HUES64 (cell line): Measurements from ENCODE around the gene VPS8.
"Not testable (repeated sequence)": the region's sequence is repeated elsewhere in the genome, so short reads cannot be mapped to it uniquely, and the experiment has no call there.

ENCODE experiments used
- H3K27ac ChIP-seq: 2 replicates; pipeline ENCODE4 v1.7.0; 2013; ENCODE audit warnings: low read depth, low read length, inconsistent platforms
- H3K27me3 ChIP-seq: 2 replicates; pipeline ENCODE4 v1.6.1; 2013; ENCODE audit warnings: mild to moderate bottlenecking, low read length; ENCODE audit not compliant: insufficient read depth
- H3K36me3 ChIP-seq: 2 replicates; pipeline ENCODE4 v1.6.1; 2013; ENCODE audit warnings: mild to moderate bottlenecking, low read length; ENCODE audit not compliant: insufficient read depth
- H3K4me1 ChIP-seq: 2 replicates; pipeline ENCODE4 v1.6.1; 2013; ENCODE audit warnings: mild to moderate bottlenecking, low read length, moderate library complexity; ENCODE audit not compliant: insufficient read depth
- H3K4me3 ChIP-seq: 2 replicates; pipeline ENCODE4 v1.5.1; 2013; ENCODE audit warnings: mild to moderate bottlenecking, low read length, moderate library complexity
- H3K9ac ChIP-seq: 2 replicates; pipeline ENCODE4 v1.6.1; 2013; ENCODE audit warnings: mild to moderate bottlenecking, low read depth, low read length
- H3K9me3 ChIP-seq: 2 replicates; pipeline ENCODE4 v1.6.1; 2013; ENCODE audit warnings: low read depth, low read length; ENCODE audit not compliant: insufficient read depth
- WGBS: fragments of 150-250, 120-280 bp; methylation state at CpG from one replicate; pipeline ENCODE4 v1.1.7; 2013; ENCODE audit warnings: missing lambda C conversion rate; 5-methylcytosine and 5-hydroxymethylcytosine counted together

Gene VPS8

GRCh38 chr3:184932777-184933176, 120.8 kb downstream of the VPS8 start:
- H3K36me3 ChIP-seq, result peaks cover 21% of the 10 kb centered on the region
- no peaks in the 10 kb centered on the region for H3K9me3 ChIP-seq
- H3K4me1 ChIP-seq, result no peaks in the 10 kb centered on the region; the same call in 1 of the 2 replicates
- no peak overlapping the region for H3K9ac ChIP-seq
- 91% methylated on average over 1 of the region's 1 CpG for WGBS
- no peak overlapping the region for H3K27ac ChIP-seq
- no peaks in the 10 kb centered on the region for H3K27me3 ChIP-seq
- H3K4me3 ChIP-seq, result no peak overlapping the region

- 90% methylated on average over 4 of the region's 4 CpGs for WGBS
- Histone ChIP-seq H3K4me3 (no peak overlapping the region), H3K9ac (no peak overlapping the region), H3K27ac (no peak overlapping the region), H3K36me3 (0 out of 2 replicates have a peak, but pooled peaks cover 4% of the 10 kb centered on the region), H3K4me1 (peaks cover 7% of the 10 kb centered on the region), H3K27me3 (no peaks in the 10 kb centered on the region), H3K9me3 (no peaks in the 10 kb centered on the region)
Measured at GRCh38 chr3:184937611-184938010, 125.6 kb downstream of the VPS8 start.

GRCh38 chr3:184941408-184941807, 129.4 kb downstream of the VPS8 start:
- Histone ChIP-seq H3K4me3 (no peak overlapping the region), H3K9me3 (no peaks in the 10 kb centered on the region), H3K9ac (no peak overlapping the region), H3K4me1 (peaks cover 16% of the 10 kb centered on the region), H3K36me3 (no peaks in the 10 kb centered on the region), H3K27me3 (no peaks in the 10 kb centered on the region), H3K27ac (no peak overlapping the region)
- 67% methylated on average over 1 of the region's 2 CpGs for WGBS

GRCh38 chr3:184942735-184943134, 130.8 kb downstream of the VPS8 start:
- Histone ChIP-seq H3K4me1 (peaks cover 16% of the 10 kb centered on the region), H3K4me3 (no peak overlapping the region), H3K9me3 (no peaks in the 10 kb centered on the region), H3K9ac (no peak overlapping the region), H3K27ac (no peak overlapping the region), H3K27me3 (no peaks in the 10 kb centered on the region), H3K36me3 (no peaks in the 10 kb centered on the region)
- 100% methylated on average over 3 of the region's 3 CpGs for WGBS

- 65% methylated on average over 3 of the region's 3 CpGs for WGBS
- Histone ChIP-seq H3K27ac (no peak overlapping the region), H3K9ac (no peak overlapping the region), H3K4me3 (no peak overlapping the region), H3K36me3 (no peaks in the 10 kb centered on the region), H3K9me3 (no peaks in the 10 kb centered on the region), H3K4me1 (peaks cover 9% of the 10 kb centered on the region), H3K27me3 (no peaks in the 10 kb centered on the region)
Measured at GRCh38 chr3:184944241-184944640, 132.3 kb downstream of the VPS8 start.

GRCh38 chr3:184945886-184946625, 134.1 kb downstream of the VPS8 start:
- Histone ChIP-seq H3K4me3 (no peak overlapping the region), H3K4me1 (peaks cover 9% of the 10 kb centered on the region), H3K9ac (no peak overlapping the region), H3K27me3 (no peaks in the 10 kb centered on the region), H3K27ac (no peak overlapping the region), H3K36me3 (no peaks in the 10 kb centered on the region), H3K9me3 (no peaks in the 10 kb centered on the region)
- WGBS, result 95% methylated on average over 7 of the region's 7 CpGs

- WGBS, result 77% methylated on average over 3 of the region's 3 CpGs
Measured at GRCh38 chr3:184946917-184947316, 135.0 kb downstream of the VPS8 start.

GRCh38 chr3:184949251-184949965, 137.4 kb downstream of the VPS8 start:
- H3K36me3 ChIP-seq, result no peaks in the 10 kb centered on the region
- H3K4me1 ChIP-seq, result peaks cover 20% of the 10 kb centered on the region
- no peaks in the 10 kb centered on the region for H3K9me3 ChIP-seq
- 94% methylated on average over 4 of the region's 4 CpGs for WGBS
- no peak overlapping the region for H3K27ac ChIP-seq
- H3K9ac ChIP-seq, result no peak overlapping the region
- no peaks in the 10 kb centered on the region for H3K27me3 ChIP-seq
- no peak overlapping the region for H3K4me3 ChIP-seq

More at GRCh38 chr3:184946917-184947316, 135.0 kb downstream of the VPS8 start:
- no peak overlapping the region for H3K9ac ChIP-seq
- peaks cover 9% of the 10 kb centered on the region for H3K4me1 ChIP-seq
- H3K9me3 ChIP-seq, result no peaks in the 10 kb centered on the region
- no peak overlapping the region for H3K4me3 ChIP-seq
- H3K36me3 ChIP-seq, result no peaks in the 10 kb centered on the region
- H3K27ac ChIP-seq, result no peak overlapping the region
- H3K27me3 ChIP-seq, result no peaks in the 10 kb centered on the region

GRCh38 chr3:184950816-184951215, 138.8 kb downstream of the VPS8 start:
- not testable (repeated sequence) for H3K27ac ChIP-seq, H3K27me3 ChIP-seq, H3K9me3 ChIP-seq, H3K36me3 ChIP-seq, H3K9ac ChIP-seq, H3K4me3 ChIP-seq
- WGBS, result 100% methylated on average over 1 of the region's 1 CpG
- H3K4me1 ChIP-seq, result peaks cover 16% of the 10 kb centered on the region

GRCh38 chr3:184952671-184953070, 140.7 kb downstream of the VPS8 start:
- Histone ChIP-seq H3K9me3 (no peaks in the 10 kb centered on the region), H3K9ac (no peak overlapping the region), H3K36me3 (no peaks in the 10 kb centered on the region), H3K27me3 (no peaks in the 10 kb centered on the region), H3K27ac (no peak overlapping the region; the same call in 1 of the 2 replicates), H3K4me1 (peaks cover 16% of the 10 kb centered on the region), H3K4me3 (no peak overlapping the region)
- 96% methylated on average over 3 of the region's 3 CpGs for WGBS

GRCh38 chr3:184953401-184953800, 141.4 kb downstream of the VPS8 start:
- 42% methylated on average over 2 of the region's 2 CpGs for WGBS
- Histone ChIP-seq H3K4me3 (no peak overlapping the region), H3K27ac (no peak overlapping the region; the same call in 1 of the 2 replicates)

More at GRCh38 chr3:184953401-184953800, 141.4 kb downstream of the VPS8 start:
- H3K27me3 ChIP-seq, result no peaks in the 10 kb centered on the region
- peaks cover 16% of the 10 kb centered on the region for H3K4me1 ChIP-seq
- H3K9me3 ChIP-seq, result no peaks in the 10 kb centered on the region
- H3K36me3 ChIP-seq, result peaks cover 5% of the 10 kb centered on the region; the same call in 1 of the 2 replicates
- H3K9ac ChIP-seq, result no peak overlapping the region
